ENCODE data around the gene MRPL40.

DNA sequence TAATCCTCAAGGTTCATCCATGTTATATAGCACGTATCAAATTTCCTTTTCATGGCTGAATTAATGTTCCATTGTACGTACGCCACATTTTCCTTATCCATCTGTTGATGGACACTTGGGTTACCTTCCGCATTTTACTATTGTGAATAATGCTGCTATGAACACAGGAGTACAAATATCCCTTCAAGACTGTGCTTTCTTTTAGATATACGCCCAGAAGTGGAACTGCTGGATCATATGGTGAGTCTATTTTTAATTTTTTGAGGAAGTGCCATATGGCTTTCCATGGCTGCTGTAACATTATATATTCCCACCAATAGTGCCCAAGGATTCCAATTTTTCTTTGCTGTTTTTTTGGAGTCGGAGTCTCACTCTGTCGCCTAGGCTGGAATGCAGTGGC, 6.0 kb downstream of the MRPL40 start:
- TF ChIP-seq, protein P1, sequence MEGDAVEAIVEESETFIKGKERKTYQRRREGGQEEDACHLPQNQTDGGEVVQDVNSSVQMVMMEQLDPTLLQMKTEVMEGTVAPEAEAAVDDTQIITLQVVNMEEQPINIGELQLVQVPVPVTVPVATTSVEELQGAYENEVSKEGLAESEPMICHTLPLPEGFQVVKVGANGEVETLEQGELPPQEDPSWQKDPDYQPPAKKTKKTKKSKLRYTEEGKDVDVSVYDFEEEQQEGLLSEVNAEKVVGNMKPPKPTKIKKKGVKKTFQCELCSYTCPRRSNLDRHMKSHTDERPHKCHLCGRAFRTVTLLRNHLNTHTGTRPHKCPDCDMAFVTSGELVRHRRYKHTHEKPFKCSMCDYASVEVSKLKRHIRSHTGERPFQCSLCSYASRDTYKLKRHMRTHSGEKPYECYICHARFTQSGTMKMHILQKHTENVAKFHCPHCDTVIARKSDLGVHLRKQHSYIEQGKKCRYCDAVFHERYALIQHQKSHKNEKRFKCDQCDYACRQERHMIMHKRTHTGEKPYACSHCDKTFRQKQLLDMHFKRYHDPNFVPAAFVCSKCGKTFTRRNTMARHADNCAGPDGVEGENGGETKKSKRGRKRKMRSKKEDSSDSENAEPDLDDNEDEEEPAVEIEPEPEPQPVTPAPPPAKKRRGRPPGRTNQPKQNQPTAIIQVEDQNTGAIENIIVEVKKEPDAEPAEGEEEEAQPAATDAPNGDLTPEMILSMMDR (IDR thresholded peaks at IDR 0.05; ENCODE audit: insufficient read depth, low read length), result no peak
- no peak for TF ChIP-seq REST (IDR thresholded peaks at IDR 0.05; ENCODE audit: insufficient replicate concordance, low read depth)
- TF ChIP-seq POLR2AphosphoS5 (IDR thresholded peaks at IDR 0.05; ENCODE audit: low read depth), result no peak
- TF ChIP-seq GABPA (IDR thresholded peaks at IDR 0.05; ENCODE audit: low read depth), result no peak
